ENCODE results near the gene LSAMP.
"Not testable (repeated sequence)": the region's sequence is repeated elsewhere in the genome, so short reads cannot be mapped to it uniquely, and the experiment has no call there.

The LSAMP gene

DNA sequence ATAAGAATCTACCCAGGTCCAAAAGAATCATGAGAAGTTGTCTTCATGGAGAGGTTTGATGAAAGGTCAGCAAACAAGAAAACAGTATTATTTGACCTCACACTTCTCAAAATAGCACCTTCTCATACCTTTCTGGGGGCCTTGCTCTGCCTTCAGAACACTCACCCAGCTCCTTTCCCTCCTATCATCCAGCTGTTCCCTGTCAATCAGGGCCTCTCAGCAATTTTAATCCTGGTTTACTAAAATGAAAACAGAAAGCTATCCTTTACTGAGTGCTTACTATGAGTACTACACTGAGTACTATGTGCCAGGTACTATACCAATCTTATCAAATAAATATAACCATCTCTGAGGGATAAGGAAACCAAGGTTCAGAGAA lies 683.4 kb downstream of the LSAMP start:
- H3K36me3 Mint-ChIP-seq (ENCODE audit: low read depth), result no peaks in the 10 kb centered on the region
- no peak for TF ChIP-seq CTCF (IDR thresholded peaks at IDR 0.05)
- H3K27ac Mint-ChIP-seq, result no peak overlapping the region
- H3K9me3 Mint-ChIP-seq, result no peaks in the 10 kb centered on the region
- DNase-seq, result no peak
- H3K4me1 Mint-ChIP-seq, result peaks cover 7% of the 10 kb centered on the region
- no peak overlapping the region for H3K4me3 Mint-ChIP-seq
- H3K27me3 Mint-ChIP-seq (ENCODE audit: low read depth, poor library complexity), result no peaks in the 10 kb centered on the region

GRCh38 chr3:115760716-115761115 lies 684.6 kb downstream of the LSAMP start:
- H3K36me3 Mint-ChIP-seq (ENCODE audit: low read depth), result no peaks in the 10 kb centered on the region
- no peak for TF ChIP-seq CTCF (IDR thresholded peaks at IDR 0.05)
- H3K27me3 Mint-ChIP-seq (ENCODE audit: low read depth, poor library complexity), result no peaks in the 10 kb centered on the region
- no peak overlapping the region for H3K4me3 Mint-ChIP-seq
- DNase-seq, result no peak
- no peak overlapping the region for H3K27ac Mint-ChIP-seq
- H3K9me3 Mint-ChIP-seq, result peaks cover under 1% of the 10 kb centered on the region
- H3K4me1 Mint-ChIP-seq, result no peaks in the 10 kb centered on the region

DNA sequence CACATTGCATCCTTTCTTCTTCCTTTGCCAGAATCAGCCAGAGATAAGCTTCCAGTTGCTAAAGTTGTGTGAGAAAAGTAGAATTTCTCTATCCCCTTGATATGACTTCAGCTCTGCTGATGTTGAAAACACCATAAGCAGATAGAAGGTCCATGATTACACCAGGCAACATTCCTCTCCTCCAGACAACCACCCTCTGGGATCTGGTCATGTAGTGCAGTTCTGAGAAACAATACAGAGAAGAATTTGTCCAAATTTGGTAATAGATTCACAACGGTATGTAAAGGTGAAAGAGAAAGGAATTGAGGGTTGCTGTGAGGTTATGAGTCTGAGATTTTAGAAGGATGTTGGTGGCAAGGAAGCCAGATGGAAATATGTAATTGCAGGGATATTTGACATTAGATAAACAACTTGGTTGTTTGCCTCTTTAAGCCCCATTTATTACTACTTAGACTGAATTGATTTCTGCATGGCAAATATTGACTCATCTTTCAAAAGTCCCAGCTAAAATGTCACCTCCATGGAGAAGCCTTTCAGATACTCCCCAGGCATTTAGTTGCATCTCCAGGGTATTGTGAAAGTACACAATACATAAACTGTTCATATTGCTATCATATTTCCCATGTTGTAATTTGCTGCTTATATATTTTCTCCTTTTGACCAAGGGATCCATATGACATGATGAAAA lies 687.1 kb downstream of the LSAMP start:
- no peaks in the 10 kb centered on the region for H3K4me1 Mint-ChIP-seq

DNA sequence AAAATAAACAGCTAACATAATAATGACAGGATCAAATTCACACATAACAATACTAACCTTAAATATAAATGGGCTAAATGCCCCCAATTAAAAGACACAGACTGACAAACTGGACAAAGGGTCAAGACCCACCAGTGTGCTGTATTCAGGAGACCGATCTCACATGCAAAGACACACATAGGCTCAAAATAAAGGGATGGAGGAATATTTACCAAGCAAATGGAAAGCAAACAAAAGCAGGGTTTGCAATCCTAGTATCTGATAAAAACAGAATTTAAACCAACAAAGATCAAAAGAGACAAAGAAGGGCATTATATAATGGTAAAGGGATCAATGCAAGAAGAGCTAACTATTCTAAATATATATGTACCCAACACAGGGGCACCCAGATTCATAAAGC lies 692.3 kb downstream of the LSAMP start:
- H3K4me1 Mint-ChIP-seq; H3K27ac Mint-ChIP-seq; H3K36me3 Mint-ChIP-seq (ENCODE audit: low read depth); DNase-seq; H3K4me3 Mint-ChIP-seq: not testable (repeated sequence)
- Mint-ChIP-seq H3K27me3 (ENCODE audit: low read depth, poor library complexity) (peaks cover 18% of the 10 kb centered on the region), H3K9me3 (peaks cover 23% of the 10 kb centered on the region)

More for the DNA sequence above, 687.1 kb downstream of the LSAMP start:
- no peaks in the 10 kb centered on the region for H3K36me3 Mint-ChIP-seq (ENCODE audit: low read depth)
- DNase-seq, result no peak
- no peak for TF ChIP-seq CTCF (IDR thresholded peaks at IDR 0.05)
- peaks cover 10% of the 10 kb centered on the region for H3K27me3 Mint-ChIP-seq (ENCODE audit: low read depth, poor library complexity)
- H3K4me3 Mint-ChIP-seq, result no peak overlapping the region
- peaks cover 23% of the 10 kb centered on the region for H3K9me3 Mint-ChIP-seq
- no peak overlapping the region for H3K27ac Mint-ChIP-seq
